GM18951 (cell line): Measurements from ENCODE around the gene IVD.
A peak's percentile ranks its signal among the peaks of the same experiment; 100 is the strongest.

Experiments used
- POLR2A ChIP-seq: IDR thresholded peaks from 4 replicates; pipeline ENCODE4 v1.6.1; 2011; ENCODE audit warnings: mild to moderate bottlenecking; ENCODE audit not compliant: insufficient read length, insufficient read depth; ENCODE audit errors: extremely low read depth
- in situ Hi-C: fragments of 300-500 bp; cut with MboI; formaldehyde crosslinking; loops from one replicate; pipeline ENCODE4 v1.12.0; 2022; ENCODE audit warnings: low sequenced_read_pairs, mixed read lengths, inconsistent platforms; ENCODE audit not compliant: unreplicated experiment

Gene IVD

GRCh38 chr15:40405501-40406381 is at the start of gene IVD:
Gene IVD (plus strand): TSS chr15:40405795. CDS start chr15:40405828, 33 bp downstream.
- TF ChIP-seq POLR2A: peak; percentile 92
- in situ Hi-C loops: no loop called here

GRCh38 chr15:40355976-40356585 is 49.5 kb upstream of the IVD start:
- in situ Hi-C loops: no loop called here
- no peak for TF ChIP-seq POLR2A

- in situ Hi-C loops: no loop called here
- no peak for TF ChIP-seq POLR2A
Measured at GRCh38 chr15:40357246-40357645, 48.3 kb upstream of the IVD start.

GRCh38 chr15:40357723-40358470 is 47.7 kb upstream of the IVD start, which contains the start of gene DISP2:
Gene DISP2 (plus strand): TSS chr15:40358219. CDS start chr15:40358322, 103 bp downstream.
- in situ Hi-C loops: no loop called here
- no peak for TF ChIP-seq POLR2A

GRCh38 chr15:40358471-40359353 is 46.9 kb upstream of the IVD start:
- TF ChIP-seq POLR2A: no peak
- in situ Hi-C loops: no loop called here

- TF ChIP-seq POLR2A: no peak
- in situ Hi-C loops: no loop called here
Measured at GRCh38 chr15:40360015-40360414, 45.6 kb upstream of the IVD start.

GRCh38 chr15:40361640-40362039 is 44.0 kb upstream of the IVD start:
- in situ Hi-C loops: no loop called here
- TF ChIP-seq POLR2A: no peak

- in situ Hi-C loops: no loop called here
- no peak for TF ChIP-seq POLR2A
Measured at GRCh38 chr15:40363611-40364010, 42.0 kb upstream of the IVD start.

GRCh38 chr15:40364251-40364650 is 41.3 kb upstream of the IVD start:
- TF ChIP-seq POLR2A: no peak

GRCh38 chr15:40365016-40365415 is 40.6 kb upstream of the IVD start:
- in situ Hi-C loops: no loop called here
- TF ChIP-seq POLR2A: no peak

More at GRCh38 chr15:40364251-40364650, 41.3 kb upstream of the IVD start:
- in situ Hi-C loops: no loop called here

GRCh38 chr15:40365624-40366456 is 39.8 kb upstream of the IVD start:
- in situ Hi-C loops: no loop called here
- TF ChIP-seq POLR2A: no peak
